Measurements from ENCODE around the gene USP49.
"Not testable (repeated sequence)": the region's sequence is repeated elsewhere in the genome, so short reads cannot be mapped to it uniquely, and the experiment has no call there.

GRCh38 chr6:41942882-41943281 lies 47.7 kb upstream of the USP49 start:
- TF ChIP-seq EGR1 (IDR thresholded peaks at IDR 0.05; ENCODE audit: borderline replicate concordance in 1 of 2, low read depth in 2 of 2, low read length in 2 of 2); CHD1 (IDR thresholded peaks at IDR 0.05; ENCODE audit: low read depth, low read length); FOXK2 (IDR thresholded peaks at IDR 0.05): not testable (repeated sequence)
- TF ChIP-seq, protein P1, sequence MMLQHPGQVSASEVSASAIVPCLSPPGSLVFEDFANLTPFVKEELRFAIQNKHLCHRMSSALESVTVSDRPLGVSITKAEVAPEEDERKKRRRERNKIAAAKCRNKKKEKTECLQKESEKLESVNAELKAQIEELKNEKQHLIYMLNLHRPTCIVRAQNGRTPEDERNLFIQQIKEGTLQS (IDR thresholded peaks at IDR 0.05; ENCODE audit: borderline replicate concordance, extremely low read depth, low read depth, low read length), result not testable (repeated sequence)

Measured in GM12878 (cell line).